Effector CD4-positive, alpha-beta T cell (primary cell): Measurements from ENCODE around the gene ACTN1.
A peak's percentile ranks its signal among the peaks of the same experiment; 100 is the strongest.

Experiments
- DNase-seq: peaks from one replicate; pipeline ENCODE4 v3.0.0-alpha.2; 2020

Gene ACTN1

GRCh38 chr14:68931474-68932051 is 47.5 kb downstream of the ACTN1 start:
- no peak for DNase-seq

- no peak for DNase-seq
These were observed 48.0 kb downstream of the ACTN1 start for GRCh38 chr14:68931063-68931462.

DNA sequence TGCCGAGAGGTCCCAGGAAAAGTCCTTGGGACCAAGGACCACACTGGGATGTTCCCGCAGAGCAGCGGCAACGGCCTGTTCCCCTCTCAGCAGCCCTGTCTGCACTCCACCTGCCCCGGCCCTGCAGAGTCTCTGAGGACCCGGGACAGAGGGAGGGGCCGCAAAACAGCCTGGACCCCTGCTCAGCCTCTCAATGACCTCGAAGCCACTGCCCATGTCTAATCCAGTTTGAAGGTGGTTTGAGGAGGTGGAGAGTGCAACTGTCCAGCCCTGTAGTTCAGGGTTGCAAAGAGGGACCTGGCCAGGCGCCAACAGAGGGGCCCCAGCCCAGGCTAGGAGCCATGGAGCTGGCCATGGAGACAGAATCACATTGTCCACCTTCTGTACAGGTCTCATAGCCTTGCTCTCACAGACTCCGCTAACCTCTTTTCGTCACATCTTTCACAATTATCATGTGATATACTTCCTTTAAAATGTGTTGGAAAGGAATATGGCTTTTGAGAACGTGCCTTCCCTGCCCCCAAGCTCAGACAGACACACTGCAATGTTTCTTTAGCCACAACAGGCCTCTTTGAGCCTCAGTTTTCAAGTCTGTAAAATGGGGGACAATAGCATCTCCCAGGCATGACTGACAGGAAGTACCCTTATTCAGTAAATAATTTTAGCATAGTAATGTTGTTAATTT is 49.3 kb downstream of the ACTN1 start:
- no peak for DNase-seq

DNA sequence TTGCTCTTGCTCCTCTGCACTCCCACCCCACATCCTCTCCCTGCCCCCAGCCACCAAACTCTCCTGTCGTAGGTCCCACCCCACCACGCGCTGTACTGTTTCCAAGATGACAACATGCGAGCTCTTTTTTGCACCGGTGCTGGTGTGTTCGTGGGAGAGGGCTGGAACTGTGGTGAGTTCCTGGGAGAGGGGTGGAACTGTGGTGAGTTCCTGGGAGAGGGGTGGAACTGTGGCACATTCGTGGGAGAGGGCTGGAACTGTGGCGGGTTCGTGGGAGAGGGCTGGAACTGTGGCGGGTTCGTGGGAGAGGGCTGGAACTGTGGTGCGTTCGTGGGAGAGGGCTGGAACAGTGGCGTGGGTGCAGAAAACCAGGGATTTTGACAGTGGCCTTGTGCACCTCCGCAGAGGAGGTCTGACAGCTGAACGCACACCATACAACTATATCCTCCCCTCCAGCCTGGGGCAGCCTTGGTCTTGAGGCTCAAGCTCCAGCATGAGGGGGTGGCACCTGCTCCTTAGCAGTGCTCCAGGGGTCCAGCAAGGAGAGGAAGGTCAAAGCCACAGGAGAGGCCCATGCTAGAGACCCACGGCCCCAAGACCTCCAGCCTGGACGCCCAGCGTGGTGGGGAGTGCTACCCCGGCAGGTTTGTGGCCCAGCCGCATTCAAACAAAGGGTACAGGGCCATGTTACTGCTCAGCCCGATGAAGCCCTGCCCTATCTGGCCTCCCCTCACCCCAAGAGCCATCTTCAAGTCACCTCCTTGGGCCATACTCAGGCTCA is 50.1 kb downstream of the ACTN1 start:
- DNase-seq, result no peak

GRCh38 chr14:68927956-68928675 is 51.0 kb downstream of the ACTN1 start:
- no peak for DNase-seq

DNA sequence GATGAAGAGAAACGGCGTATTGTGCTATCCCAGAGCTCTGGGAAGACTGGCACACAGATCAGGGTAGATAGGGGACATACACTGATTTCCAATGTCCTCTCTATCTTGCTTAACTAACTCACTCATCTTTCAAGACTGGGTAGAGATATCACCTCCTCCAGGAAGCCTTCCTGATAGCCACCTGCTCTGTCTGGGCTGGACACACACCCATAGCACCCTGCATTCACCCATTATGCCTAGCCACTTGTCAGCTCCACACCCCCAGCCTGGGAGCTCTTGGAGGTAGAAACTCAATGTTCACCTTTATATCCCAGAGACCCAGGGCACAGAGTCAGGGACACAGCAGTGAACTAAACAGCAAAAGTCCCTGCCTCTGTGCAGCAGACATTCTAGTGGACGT is 52.0 kb downstream of the ACTN1 start:
- no peak for DNase-seq

DNA sequence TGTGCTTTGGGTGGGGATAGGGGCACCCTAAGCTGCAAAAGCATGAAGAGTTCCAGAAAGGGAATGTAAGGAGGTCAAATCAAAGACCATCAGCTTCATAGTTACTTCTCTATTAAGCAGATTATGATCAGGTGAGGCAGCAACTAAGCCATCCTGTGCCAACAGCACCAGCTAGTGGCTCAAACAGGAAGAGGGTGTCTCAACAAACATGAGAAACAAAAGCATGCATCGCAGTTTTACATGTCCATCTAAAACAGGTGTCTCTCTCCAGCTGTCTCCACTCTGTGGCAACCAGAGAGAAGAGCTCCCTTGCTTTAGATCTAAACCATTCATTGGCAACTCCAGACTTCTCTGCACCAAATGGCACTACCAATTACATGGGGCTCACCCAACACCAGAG is 52.9 kb downstream of the ACTN1 start:
- DNase-seq, result no peak

DNA sequence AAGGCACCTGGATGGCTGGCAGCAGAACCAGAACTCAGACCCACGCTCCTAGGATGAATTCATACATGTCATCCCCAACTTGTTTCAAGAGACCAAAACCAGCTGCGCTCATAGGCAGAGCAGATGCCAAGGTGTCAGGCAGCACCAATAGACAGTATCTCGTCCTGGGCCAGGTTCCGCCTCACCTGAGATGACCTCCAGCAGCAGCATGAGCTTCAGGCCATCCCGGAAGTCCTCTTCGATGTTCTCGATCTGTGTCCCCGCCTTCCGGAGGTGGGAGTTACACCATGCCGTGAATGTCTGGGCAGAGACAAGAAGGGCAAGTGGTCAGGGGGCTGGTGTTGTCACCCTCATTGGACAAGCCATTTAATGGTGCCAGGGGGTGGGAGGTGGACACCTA is 53.7 kb downstream of the ACTN1 start:
- DNase-seq, result no peak

GRCh38 chr14:68924186-68925158 is 54.6 kb downstream of the ACTN1 start:
- DNase-seq, result no peak

DNA sequence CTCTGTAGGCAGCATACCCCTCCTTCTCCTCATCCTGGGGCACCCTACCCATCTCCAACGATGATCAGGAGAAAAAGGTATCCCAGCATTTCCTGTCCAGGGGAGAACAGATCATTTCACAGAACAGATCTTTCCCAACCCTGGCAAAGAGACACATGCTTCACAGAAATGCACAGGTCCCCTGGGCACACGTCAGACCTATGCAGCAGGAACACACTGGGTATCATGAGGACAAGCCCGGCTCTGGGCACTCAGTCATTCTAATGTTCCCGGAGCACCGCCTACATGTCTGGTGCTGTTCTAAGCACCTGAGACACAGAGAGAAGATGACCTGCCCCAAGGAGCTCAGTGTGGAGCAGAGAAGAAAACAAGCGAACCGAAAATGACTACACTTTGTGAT is 56.2 kb downstream of the ACTN1 start:
- DNase-seq, result no peak

DNA sequence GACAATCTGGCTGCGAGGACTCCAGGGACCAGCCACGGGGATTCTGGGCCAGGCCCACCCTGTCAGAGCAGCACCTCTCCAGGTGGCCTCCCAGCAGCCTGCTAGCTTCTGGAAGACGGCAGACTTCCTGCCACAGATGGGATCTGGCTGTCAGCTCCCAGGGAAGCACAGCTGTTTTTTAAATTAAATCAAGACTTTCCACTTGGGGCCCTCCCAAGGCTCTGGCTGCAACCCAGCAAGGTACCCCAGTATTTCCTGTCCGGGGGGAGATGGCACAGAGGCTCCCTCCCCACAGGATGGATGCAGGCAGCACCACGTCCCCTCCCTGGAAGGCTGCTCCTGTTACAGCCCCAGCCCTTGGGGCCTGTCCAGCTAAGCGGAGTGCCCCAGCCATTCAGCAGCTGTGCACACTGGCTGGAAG is 56.9 kb downstream of the ACTN1 start:
- DNase-seq, result no peak

DNA sequence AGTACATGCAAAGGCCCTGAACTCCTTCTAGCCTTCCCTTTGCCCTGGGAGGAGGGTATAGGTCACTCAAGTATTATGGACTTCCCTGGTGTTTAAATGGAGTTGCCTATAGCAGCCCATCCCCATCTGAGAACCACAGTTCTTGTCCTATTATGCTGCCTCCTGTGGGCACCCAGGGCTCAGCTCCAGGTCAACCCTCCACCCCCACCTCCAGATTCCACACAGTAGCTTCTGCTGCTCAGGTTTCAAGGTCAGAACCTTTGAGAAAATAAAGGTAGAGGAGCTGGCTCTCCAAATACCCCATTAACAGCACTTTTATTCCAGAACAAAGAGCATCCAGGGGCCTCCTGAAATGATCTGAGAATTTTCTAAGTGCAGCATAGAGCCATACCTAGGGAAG is 57.4 kb downstream of the ACTN1 start:
- DNase-seq, result no peak

DNA sequence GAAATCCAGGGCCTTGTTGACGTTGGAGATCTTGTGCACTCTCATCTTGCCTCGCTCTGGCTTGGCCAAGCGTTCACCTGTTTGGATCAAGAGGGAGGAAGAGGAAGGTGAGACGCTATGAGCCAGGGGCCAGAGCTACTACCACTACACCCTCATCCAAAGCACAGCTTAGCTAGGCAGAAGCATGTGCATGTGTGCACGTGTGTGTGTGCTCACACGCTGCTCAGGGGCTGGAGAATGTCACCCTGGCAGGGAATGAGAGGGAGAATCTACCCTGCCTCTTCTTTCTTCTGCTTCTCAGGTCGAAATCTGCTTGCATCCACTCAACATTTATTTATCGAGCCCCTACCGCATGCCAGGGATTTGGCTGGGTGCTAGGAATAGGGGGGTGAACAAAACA is 58.1 kb downstream of the ACTN1 start:
- DNase-seq, result no peak

DNA sequence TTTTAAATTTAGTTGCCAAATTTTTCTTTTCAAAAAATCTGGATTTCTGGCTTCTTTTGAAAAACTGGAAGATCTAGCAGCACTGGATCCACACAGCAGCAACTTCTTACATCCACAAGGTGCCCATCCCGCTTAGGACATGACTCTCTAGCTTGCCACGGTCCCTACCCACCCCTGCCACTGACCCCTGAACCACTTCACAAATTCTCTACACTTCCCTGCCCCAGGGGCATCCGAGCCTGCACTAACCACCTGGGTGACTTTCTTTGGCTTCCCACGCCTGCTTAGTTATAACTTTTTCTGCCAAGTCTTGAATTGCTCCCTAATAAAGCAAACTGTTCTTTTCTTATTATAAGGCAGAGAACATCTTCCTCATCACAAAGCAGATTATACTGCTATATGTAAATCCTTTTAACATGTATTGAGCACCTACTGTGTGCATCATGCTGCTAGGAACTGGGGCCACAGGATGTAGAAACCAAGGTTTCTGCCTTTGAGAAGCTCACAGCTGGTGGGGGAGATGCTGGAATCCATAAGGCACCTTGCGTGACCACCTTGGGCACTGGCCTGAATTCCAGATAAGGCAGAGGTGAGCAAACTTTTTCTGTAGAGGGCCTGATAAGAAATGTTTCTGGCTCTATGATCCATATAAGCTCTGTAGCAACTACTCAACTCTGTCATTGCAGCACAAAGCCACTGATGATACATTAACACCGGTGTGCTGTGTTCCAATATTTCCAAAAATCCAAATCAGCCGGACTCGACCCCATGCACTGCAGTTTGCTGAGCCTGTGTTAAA is 59.8 kb downstream of the ACTN1 start:
- no peak for DNase-seq

- no peak for DNase-seq
These were observed 60.5 kb downstream of the ACTN1 start for GRCh38 chr14:68918612-68919011.

DNA sequence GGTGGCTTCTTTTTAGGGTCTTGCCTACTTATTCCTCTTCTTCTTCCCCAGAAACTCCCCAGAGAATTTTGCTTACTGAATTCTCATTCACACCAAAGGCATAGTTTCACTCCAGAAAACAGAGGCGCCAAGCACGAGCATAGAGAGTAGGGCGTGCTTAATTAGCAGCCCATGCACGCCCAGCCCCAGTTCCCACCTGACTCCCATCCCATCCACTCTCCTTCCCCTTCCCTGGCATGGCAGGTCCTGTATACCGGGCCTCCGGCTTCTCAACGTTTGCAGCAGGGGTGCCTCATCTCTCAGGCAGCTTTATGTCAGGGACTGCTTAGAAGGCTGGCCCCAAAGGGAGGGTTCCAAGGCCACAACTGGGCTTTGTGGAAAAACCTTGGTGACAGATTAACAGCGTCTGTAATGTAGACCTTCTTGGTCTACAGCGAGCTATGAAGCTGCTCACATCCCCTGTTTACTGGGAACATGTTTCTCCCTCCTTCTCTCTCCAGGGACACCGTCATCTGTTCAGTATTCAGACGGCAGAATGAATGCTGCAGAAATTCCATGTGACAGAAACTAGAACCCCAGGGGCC is 62.7 kb downstream of the ACTN1 start:
- no peak for DNase-seq

GRCh38 chr14:68913516-68913915 is 65.6 kb downstream of the ACTN1 start:
- no peak for DNase-seq

DNA sequence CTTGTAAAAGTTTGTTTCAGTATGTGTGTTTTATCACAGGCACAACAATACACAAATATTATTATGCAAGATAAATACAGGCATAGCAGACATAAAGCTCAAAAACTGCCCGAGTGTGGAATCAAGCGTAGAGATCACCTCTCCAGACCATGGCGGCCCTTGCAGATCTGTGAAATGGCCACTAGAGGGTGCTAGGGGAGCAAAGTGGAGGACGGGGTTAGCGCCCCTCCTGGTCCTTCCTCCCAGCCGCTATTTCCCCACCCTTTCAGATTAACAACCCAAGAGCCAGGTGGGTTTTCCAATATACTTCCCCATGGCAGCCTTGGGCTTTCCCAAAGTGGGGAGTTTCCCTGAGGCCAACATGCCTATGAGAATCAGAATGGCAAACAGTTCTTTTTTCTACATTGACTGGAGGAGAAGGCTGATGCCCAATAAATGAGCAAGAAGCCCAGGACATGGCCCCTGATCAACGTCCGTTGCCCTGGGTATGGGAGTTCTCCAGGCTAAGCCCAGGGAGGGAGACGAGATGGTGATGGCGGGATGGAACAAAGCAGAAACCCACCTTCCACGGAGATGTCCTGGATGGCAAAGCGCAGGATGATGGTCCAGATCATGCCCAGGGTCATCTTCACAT is 67.4 kb downstream of the ACTN1 start:
- peak; percentile 76 for DNase-seq

DNA sequence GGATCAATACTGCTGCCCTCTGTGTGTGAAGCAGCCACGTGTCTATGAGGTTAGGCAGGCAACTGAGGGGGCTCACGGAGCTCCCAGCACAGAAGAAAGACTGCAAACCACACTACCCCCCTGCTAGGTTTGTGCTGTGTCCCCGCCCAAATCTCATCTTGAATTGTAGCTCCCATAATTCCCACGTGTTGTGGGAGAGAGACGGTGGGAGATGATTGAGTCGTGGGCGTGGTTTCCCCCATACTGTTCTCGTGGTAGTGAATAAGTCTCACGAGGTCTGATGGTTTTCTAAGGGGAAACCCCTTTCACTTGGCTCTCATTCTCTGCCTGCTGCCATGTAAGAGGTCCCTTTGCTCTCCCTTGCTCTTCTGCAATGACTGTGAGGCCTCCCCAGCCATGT is 68.6 kb downstream of the ACTN1 start:
- no peak for DNase-seq

GRCh38 chr14:68908803-68909202 is 70.3 kb downstream of the ACTN1 start:
- DNase-seq, result no peak

DNA sequence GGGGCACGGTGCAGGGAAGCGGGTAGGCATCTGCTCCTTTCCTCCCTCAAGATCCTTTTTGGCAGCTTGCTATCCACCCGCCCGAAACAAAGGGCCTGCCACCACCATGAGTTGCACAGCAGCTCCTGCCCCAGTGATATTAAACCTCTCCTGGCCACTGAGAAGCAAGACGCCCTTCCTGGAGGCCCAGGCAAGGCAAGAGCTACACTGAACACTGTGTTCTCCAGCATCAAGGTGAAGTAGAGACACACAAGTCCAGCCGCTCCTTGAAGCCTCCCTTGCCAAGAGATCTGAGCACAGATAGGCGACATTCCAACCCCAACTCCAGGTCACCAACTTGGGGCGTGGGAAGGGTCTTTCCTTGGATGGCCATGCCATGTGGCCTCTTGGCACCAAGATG is 70.9 kb downstream of the ACTN1 start:
- no peak for DNase-seq
